SU-DHL-6 (cell line): ENCODE results near the gene GVQW3.

Source experiments
- CTCF ChIP-seq: fragments of 200-600 bp; sonication (generic); IDR thresholded peaks from one replicate; pipeline ENCODE4 v1.5.1; 2017; ENCODE audit warnings: antibody characterized with exemption, mild to moderate bottlenecking, low read length, moderate library complexity; ENCODE audit not compliant: insufficient read depth, poor library complexity, severe bottlenecking
- EZH2phosphoT487 ChIP-seq: fragments of 200-600 bp; sonication (generic), shearing (Covaris generic); conservative IDR thresholded peaks from 2 replicates; pipeline ENCODE4 v1.6.1; 2018; ENCODE audit warnings: mild to moderate bottlenecking, antibody characterized with exemption, low read length, moderate library complexity, mixed read lengths

- TF ChIP-seq CTCF = no peak
- no peak for TF ChIP-seq EZH2phosphoT487
These were observed 43.3 kb downstream of the GVQW3 start for GRCh38 chr11:76424379-76424778.
